ENCODE data around the gene ZBTB12.
"Not testable (repeated sequence)": the region's sequence is repeated elsewhere in the genome, so short reads cannot be mapped to it uniquely, and the experiment has no call there.

Gene ZBTB12

GRCh38 chr6:31919624-31920303, 17.9 kb upstream of the ZBTB12 start:
- no peak for DNase-seq

- DNase-seq = no peak
Observed at GRCh38 chr6:31918069-31918720, 16.3 kb upstream of the ZBTB12 start.

GRCh38 chr6:31915756-31916155, 13.9 kb upstream of the ZBTB12 start:
- no peak for DNase-seq

DNA sequence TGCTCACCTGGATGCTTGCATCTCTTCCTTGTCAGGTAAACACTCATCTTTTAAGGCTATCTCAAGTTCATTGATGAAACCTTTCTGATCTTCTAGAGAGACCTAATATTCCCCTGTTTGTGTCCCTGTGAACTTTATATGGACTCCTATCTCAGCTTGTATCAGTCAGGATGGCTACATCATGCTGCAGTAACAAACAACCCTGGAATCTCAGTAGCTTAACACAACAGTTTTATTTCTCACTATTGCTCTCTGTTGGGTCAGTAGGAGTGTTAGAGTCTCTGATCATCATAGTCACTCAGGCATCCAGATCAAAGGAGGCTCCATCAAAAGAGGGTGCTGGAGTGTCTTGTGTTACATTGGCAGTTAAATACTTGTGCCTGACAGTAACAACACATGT, 13.5 kb upstream of the ZBTB12 start:
- no peak for DNase-seq

GRCh38 chr6:31911826-31912585, 10.1 kb upstream of the ZBTB12 start:
- no peak for DNase-seq

- DNase-seq = not testable (repeated sequence)
Observed at GRCh38 chr6:31909298-31909697, 7.4 kb upstream of the ZBTB12 start.

- DNase-seq = no peak
Observed at GRCh38 chr6:31908791-31909190, 6.9 kb upstream of the ZBTB12 start.

DNA sequence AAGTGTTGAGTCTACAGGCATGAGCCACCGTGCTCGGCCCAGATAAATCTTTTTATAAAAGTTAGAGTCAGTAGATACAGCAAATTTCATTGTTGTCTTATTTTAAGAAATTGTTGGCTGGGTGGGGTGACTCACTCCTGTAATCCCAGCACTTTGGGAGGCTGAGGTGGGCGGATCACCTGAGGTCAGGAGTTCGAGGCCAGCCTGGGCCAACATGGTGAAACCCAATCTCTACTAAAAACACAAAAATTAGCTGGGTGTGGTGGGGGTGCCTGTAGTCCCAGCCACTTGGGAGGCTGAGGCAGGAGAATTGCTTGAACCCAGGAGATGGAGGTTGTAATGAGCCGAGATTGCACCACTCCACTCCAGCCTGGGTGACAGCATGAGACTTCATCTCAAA, 6.4 kb upstream of the ZBTB12 start:
- not testable (repeated sequence) for DNase-seq

GRCh38 chr6:31907158-31907813, 5.4 kb upstream of the ZBTB12 start:
- DNase-seq = no peak

GRCh38 chr6:31906727-31907126, 4.8 kb upstream of the ZBTB12 start:
- not testable (repeated sequence) for DNase-seq

- DNase-seq = no peak
Observed at GRCh38 chr6:31906122-31906521, 4.2 kb upstream of the ZBTB12 start.

DNA sequence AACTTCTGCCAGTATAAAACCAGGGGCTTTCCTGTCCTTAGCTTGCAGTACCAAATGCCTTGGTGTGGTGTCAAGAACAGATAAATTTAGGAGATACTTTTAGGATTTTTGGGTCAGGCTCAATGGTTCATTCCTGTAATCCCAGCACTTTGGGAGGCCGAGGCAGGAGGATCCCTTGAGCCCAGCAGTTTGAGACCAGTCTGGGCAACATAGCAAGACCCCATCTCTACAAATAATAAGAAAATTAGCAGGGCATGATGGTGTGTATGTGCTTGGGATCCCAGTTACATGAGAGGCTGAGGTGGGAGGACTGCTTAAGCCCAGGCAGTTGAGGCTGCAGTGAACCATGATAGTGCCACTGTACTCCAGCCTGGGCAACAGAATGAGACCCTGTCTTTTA, 3.2 kb upstream of the ZBTB12 start:
- DNase-seq = no peak

DNA sequence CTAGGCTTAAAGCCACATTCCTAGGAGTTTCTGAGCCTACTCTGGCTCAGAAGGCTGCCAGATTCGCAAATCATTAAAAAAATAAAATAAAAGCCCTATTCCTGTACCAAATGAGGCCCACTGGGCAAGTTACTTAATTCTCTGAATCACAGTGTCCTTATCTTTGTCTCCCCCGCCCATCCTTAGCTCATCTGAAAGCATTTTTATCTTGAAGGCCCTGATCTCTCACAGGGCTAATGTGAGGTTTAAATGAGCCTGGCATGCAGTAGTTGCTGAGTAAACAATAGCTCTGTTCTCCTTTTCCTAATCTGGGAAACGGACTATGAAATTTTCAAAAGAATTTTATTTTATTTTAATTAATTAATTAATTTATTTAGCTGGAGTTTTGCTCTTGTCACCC, 2.1 kb upstream of the ZBTB12 start:
- no peak for DNase-seq

GRCh38 chr6:31901415-31901952, 402 bp downstream of the ZBTB12 start:
- no peak for DNase-seq

DNA sequence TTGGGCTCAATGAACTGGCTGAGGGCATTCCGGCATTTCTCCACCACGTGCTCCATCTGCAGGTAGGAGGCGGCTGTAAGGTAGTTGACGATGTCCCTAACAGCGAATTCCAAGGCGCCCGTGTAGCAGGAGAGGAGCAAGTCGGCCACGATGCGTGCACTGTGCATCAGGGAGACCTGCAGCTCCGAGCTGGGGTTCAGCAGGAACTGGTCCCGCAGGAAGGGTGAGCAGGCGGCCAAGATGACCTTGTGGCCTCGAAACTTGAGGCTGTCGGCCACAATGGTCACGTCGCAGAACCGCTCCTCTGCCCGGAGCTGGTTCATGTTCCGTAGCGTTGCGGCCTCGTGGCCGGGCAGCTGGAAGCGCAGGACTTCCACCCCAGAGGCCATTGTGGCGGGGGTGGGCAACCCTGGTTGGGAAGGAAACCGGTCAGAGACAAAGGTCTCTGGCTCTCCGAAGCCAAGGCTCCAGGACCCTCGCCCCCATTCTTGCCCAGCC, 920 bp downstream of the ZBTB12 start:
- DNase-seq = no peak

- DNase-seq = no peak
Observed at GRCh38 chr6:31899882-31900722, 1.8 kb downstream of the ZBTB12 start.

- no peak for DNase-seq
Observed at GRCh38 chr6:31899215-31899614, 2.7 kb downstream of the ZBTB12 start.

- no peak for DNase-seq
Observed at GRCh38 chr6:31898383-31899011, 3.4 kb downstream of the ZBTB12 start.

- DNase-seq = peak; percentile 92
Observed at GRCh38 chr6:31897612-31898382, 4.1 kb downstream of the ZBTB12 start, which contains the start of gene EHMT2. Gene EHMT2, minus strand, starts transcription at chr6:31897698. Its CDS starts 21 bp downstream, at chr6:31897677.

- no peak for DNase-seq
Observed at GRCh38 chr6:31896856-31897611, 4.9 kb downstream of the ZBTB12 start.

All from activated CD8-positive, alpha-beta memory T cell treated with anti-CD3 and anti-CD28 coated beads, Interleukin-2, amount 50 U/mL, for 48 hours (primary cell).